ENCODE data around the gene RTKN.
A peak's percentile ranks its signal among the peaks of the same experiment; 100 is the strongest.

RTKN gene

GRCh38 chr2:74415762-74416395 lies 25.9 kb downstream of the RTKN start:
- DNase-seq = no peak

- DNase-seq = peak in 1 of 2 donors; percentile 17
Measured at GRCh38 chr2:74414881-74415761, 26.6 kb downstream of the RTKN start.

GRCh38 chr2:74414441-74414840 lies 27.3 kb downstream of the RTKN start:
- no peak for DNase-seq

- DNase-seq = no peak
Measured at GRCh38 chr2:74413001-74413698, 28.6 kb downstream of the RTKN start.

- no peak for DNase-seq
Measured at GRCh38 chr2:74407682-74408081, 34.1 kb downstream of the RTKN start.

- DNase-seq = no peak
Measured at GRCh38 chr2:74406035-74406434, 35.7 kb downstream of the RTKN start.

GRCh38 chr2:74401891-74402290 lies 39.8 kb downstream of the RTKN start:
- no peak for DNase-seq

- DNase-seq = no peak
Measured at GRCh38 chr2:74399785-74400184, 42.0 kb downstream of the RTKN start.

- DNase-seq = no peak
Measured at GRCh38 chr2:74396149-74396548, 45.6 kb downstream of the RTKN start.

- DNase-seq = no peak
Measured at GRCh38 chr2:74393525-74393924, 48.2 kb downstream of the RTKN start.

GRCh38 chr2:74392449-74392743 lies 49.3 kb downstream of the RTKN start:
- DNase-seq = no peak

- peak; percentile 93 to 97 for DNase-seq
Measured at GRCh38 chr2:74391580-74392448, 49.9 kb downstream of the RTKN start.

- no peak for DNase-seq
Measured at GRCh38 chr2:74391209-74391579, 50.5 kb downstream of the RTKN start.

GRCh38 chr2:74390606-74391005 lies 51.1 kb downstream of the RTKN start:
- DNase-seq = no peak

- DNase-seq = no peak
Measured at GRCh38 chr2:74387346-74387745, 54.4 kb downstream of the RTKN start.

- DNase-seq = no peak
Measured at GRCh38 chr2:74385396-74385795, 56.3 kb downstream of the RTKN start.

GRCh38 chr2:74384051-74384450 lies 57.7 kb downstream of the RTKN start:
- no peak for DNase-seq

GRCh38 chr2:74383254-74383653 lies 58.5 kb downstream of the RTKN start:
- no peak for DNase-seq

GRCh38 chr2:74381751-74382150 lies 60.0 kb downstream of the RTKN start:
- no peak for DNase-seq

- peak in 1 of 2 donors; percentile 15 for DNase-seq
Measured at GRCh38 chr2:74379851-74380789, 61.6 kb downstream of the RTKN start, which contains the start of gene DCTN1. TSS of gene DCTN1 (minus strand) at chr2:74380311. CDS start at chr2:74380037, 274 bp downstream.

GRCh38 chr2:74378007-74378406 lies 63.7 kb downstream of the RTKN start:
- DNase-seq = no peak

GRCh38 chr2:74375838-74376237 lies 65.9 kb downstream of the RTKN start:
- no peak for DNase-seq

Measured in activated CD4-positive, alpha-beta T cell treated with anti-CD3 and anti-CD28 coated beads for 4 hours (primary cell).